Right ventricle myocardium superior (tissue), 1 donor: ENCODE measurements around the gene RETN. TPM values are rescaled to one million over a fixed set of nuclear protein-coding genes. Genes with fewer than 3 reads are reported as not detected.

Experiments used
- ATAC-seq: fragments of 200-7000 bp; cut with Tn5 transposase; one replicate; pipeline ENCODE4 v1.9.1; 2020; ENCODE audit warnings: mild to moderate bottlenecking; ENCODE audit not compliant: poor library complexity
- DNase-seq: peaks from one replicate; pipeline ENCODE4 v3.0.0-alpha.2; 2020
- intact Hi-C: fragments of 100-400 bp; cut with DNase I; formaldehyde crosslinking; loops from one replicate; pipeline ENCODE4 v1.11.2; 2022
- total RNA-seq: library from RNA; stranded (reverse); fragmentation: NEBNext Ultra II Directional; extraction: Animal tissue kit (Norgen Biotek cat#: 25700); gene quantifications from one replicate; pipeline ENCODE4 v1.2.1, GENCODE V29; 2021
- donor health status: DM: no; HTN: yes; CAD: no; lungs with severe emphysema.

RETN gene
- total RNA-seq, 1 donor from 2014 or later = 0.48 TPM

GRCh38 chr19:7652061-7652641 lies 16.7 kb upstream of the RETN start:
- intact Hi-C loops = loop anchor here (10.0 kb wide), 1 partner anchor 143 kb away; no protein-coding TSS in a partner anchor
- DNase-seq (peak; percentile 89), ATAC-seq (peak; percentile 85)

GRCh38 chr19:7654401-7654800 lies 14.4 kb upstream of the RETN start:
- DNase-seq (no peak), ATAC-seq (no peak)
- intact Hi-C loops = loop anchor here (10.0 kb wide), 1 partner anchor 140 kb away; no protein-coding TSS in a partner anchor

DNA sequence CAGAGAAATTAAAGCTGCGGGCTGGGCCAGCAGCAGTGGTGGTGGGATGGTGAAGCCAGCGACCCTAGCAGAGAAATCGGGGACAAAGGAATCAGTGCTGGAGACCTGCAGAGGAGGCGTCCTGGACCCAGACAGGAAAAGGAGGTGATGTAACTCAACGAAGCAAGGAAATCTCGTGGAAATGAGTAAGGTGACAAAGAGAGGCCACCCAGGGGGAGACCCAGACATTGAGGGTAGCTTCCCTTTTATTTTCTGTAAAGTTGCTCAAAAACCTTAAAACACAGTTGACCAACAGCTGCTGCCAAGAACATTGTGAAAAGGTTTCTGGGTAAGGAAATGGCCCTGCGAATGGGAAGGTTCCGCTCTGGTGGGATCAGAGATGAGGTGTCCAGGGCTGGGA lies 13.3 kb upstream of the RETN start:
- intact Hi-C loops = loop anchor here (10.0 kb wide), 1 partner anchor 139 kb away; no protein-coding TSS in a partner anchor
- DNase-seq = no peak
- no peak for ATAC-seq

DNA sequence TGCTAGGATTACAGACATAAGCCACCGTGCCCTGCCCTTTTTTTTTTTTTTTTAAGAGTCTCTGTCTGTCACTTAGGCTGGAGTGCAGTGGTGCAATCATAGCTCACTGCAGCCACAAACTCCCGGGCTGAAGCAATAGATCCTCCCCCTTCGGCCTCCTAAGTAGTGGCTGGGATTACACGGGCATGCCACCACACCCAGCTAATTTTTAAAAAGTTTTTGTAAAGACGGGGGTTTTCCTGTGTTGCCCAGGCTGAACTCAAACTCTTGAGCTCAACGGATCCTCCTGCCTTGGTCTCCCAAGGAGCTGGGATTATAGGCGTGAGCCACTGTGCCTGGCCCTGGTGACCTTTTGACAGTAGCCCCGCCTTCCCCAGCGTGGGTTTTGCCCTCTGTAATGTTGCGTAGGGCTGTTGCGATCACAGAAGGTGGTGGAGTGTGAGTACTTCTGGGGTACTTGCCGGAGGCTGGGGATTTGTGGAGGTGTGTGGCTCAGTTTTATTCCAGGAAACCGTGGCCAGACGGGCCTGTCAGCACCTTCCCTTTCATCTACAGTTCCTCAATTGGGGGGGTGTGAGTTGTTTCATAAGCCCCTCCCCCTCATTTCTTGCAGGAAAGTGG lies 11.6 kb upstream of the RETN start:
- ATAC-seq (peak; percentile 47), DNase-seq (no peak)
- intact Hi-C loops = loop anchor here (10.0 kb wide), 1 partner anchor 138 kb away; no protein-coding TSS in a partner anchor

DNA sequence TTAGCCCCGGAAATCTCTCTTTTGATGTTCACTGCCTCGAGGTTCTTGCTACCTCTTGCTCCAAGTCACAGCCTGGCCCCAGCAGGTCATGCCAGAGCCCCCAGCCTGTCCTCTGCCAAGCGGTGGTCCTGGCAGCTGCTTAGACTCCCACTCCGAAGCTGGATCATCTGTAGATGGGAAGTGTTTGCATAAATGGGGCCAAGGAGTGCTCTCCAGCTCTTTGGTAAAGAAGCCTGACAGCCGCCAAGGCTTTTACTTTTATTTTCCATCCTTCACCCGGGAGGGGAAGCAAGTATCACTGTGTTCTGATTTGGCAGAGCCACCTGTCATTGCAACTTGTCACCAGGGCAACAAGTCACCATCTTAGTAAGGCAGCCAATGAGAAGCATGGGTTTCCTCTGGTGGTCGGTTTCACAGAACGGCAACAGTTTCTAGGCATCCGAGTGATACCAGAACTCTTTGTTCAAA lies 10.6 kb upstream of the RETN start:
- DNase-seq (no peak), ATAC-seq (no peak)
- intact Hi-C loops = loop anchor here (10.0 kb wide), 1 partner anchor 137 kb away; no protein-coding TSS in a partner anchor

DNA sequence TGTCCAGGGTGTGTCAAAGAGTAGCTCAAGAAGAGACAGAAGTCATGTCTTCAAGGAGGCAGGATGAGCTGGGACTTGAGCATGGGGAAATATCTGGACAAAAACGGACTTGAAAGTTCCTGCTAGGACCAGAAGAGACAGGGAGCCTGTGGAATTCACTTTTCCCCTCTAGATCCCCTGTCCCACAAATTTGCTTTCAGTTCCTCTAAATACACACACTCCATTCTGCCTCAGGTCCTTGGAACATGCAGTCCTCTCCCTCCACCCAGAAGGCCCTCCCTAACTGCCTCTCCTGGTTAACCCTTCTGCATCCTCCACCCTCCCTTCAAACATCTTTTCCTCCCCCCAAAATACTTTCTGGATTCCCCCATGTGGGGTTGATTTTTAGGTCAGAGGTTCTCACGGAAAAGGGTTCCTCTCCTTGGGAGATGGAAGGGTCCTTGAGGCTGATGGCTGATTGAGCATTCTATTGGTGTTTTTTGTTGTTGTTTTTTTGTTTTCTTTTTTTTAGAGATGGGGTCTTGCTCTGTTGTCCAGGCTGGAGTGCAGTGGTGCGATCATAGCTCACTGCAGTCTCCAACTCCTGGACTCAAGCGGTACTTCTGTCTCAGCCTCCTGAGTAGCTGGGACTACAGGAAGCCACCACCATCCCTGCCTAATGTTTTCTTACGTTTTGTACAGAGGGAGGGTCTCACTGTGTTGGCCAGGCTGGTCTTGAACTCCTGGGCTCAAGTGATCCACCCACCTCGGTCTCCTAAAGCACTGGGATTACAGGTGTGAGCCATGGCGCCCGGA lies 6.9 kb upstream of the RETN start:
- no peak for ATAC-seq
- intact Hi-C loops = no loop called here

DNA sequence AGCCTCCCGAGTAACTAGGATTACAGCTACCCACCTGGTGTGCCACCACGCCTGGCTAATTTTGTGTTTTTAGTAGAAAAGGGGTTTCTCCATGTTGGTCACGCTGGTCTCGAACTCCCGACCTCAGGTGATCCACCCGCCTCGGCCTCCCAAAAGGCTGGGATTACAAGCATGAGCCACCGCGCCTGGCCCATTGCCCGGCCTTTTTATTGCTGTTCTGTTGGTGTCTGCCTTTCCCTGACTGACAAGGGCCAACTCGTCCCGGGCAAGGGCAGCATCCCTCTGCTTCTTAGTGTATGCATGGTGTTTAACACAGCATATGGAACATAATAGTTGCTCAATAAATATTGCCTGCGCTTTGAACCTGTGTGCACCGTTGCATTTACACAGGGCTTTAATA lies 6.2 kb upstream of the RETN start:
- ATAC-seq = no peak
- DNase-seq = no peak
- intact Hi-C loops = no loop called here

More for the DNA sequence above, 6.9 kb upstream of the RETN start:
- no peak for DNase-seq

GRCh38 chr19:7663706-7664105 lies 5.1 kb upstream of the RETN start:
- DNase-seq (no peak), ATAC-seq (no peak)
- intact Hi-C loops = no loop called here

DNA sequence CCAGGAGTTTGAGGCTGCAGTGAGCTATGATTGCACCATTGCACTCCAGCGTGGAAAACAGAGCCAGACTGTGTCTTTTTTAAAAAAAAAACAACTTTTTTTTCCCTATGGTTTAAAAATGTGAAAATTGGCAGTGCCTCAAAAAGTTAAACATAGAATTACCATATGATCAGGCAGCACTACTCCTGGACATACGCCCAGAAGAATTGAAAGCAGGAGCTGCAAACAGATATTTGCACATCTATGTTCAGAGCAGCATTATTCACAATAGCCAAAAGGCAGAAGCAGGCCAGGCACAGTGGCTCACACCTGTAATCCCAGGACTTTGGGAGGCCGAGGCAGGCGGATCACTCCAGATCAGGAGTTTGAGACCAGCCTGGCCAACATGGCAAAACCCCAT lies 3.8 kb upstream of the RETN start:
- ATAC-seq (no peak), DNase-seq (no peak)
- intact Hi-C loops = no loop called here

DNA sequence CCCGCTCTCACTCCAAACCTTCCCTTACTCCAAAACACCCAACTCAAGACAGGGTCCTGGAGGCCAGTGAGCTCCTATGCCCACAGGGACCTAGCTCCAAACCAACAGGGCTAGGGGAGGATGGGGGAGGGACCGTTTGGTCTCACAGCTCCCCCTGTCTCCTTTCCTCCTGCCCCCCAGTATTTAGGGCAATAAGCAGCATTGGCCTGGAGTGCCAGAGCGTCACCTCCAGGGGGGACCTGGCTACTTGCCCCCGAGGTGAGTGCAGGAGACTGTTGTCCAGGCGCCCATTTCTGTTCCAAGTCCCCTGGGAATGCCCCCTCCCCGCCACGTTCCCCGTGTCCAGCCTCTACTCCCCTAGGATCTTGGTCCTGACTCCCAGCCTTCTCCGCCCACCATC lies 792 bp downstream of the RETN start:
- no peak for ATAC-seq
- no peak for DNase-seq
- intact Hi-C loops = no loop called here

DNA sequence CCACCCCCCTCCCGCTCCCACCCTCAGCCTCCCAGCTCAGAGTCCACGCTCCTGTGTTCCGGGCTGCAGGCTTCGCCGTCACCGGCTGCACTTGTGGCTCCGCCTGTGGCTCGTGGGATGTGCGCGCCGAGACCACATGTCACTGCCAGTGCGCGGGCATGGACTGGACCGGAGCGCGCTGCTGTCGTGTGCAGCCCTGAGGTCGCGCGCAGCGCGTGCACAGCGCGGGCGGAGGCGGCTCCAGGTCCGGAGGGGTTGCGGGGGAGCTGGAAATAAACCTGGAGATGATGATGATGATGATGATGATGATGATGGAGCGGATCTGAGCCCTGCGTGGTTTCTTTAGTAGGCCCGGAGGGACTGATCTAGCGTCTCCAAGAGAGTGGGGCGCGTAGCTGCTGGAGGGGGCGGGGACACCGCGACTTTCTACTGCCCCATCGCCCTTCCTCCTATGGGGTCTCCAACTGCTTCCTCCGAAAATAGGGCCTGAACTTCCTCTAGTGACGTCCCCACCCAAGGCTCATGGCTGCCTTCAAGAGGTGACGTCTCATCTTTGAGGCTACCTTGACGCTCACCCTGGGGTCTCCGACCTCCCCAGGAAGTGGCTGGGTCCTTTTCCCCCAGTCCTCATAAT lies 1.4 kb downstream of the RETN start:
- DNase-seq (peak; percentile 56), ATAC-seq (no peak)
- intact Hi-C loops = no loop called here

DNA sequence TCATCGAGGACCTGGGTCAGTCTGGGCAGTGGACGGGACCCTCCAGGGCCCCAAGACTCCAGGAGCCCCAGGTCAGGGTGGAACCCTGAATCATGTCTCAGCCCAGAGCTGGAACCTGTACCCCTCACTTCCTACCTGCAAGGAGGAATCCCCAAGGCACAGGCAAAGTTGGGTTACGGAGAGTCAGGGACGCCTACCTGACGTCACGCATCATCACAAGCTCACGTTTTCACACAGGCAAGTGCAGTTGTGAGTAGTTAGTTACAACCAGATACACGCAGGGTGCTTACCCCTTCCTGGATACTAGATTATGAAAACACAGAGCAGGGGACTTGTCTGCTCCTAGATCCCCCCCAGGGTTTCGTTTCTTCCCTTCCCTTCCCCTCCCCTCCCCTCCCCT lies 1.9 kb downstream of the RETN start:
- intact Hi-C loops = no loop called here
- DNase-seq (no peak), ATAC-seq (no peak)

DNA sequence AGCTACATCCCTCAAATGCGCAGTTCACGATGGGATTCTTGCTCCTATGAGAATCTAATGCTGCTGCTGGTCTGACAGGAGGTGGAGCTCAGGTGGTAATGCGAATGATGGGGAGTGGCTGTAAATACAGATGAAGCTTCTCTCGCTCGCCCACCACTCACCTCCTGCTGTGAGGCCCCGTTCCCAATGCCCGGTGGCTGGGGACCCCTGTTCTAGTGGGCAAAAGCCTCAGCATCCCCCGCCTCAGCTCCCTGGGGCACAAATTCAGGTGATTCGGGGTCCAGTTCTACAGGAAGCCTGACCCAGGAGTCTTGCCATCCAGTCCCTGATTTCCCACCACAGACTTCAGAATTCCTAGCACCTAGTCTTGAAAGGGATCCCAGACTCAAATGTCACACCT lies 3.7 kb downstream of the RETN start:
- DNase-seq = no peak
- intact Hi-C loops = no loop called here
- no peak for ATAC-seq

DNA sequence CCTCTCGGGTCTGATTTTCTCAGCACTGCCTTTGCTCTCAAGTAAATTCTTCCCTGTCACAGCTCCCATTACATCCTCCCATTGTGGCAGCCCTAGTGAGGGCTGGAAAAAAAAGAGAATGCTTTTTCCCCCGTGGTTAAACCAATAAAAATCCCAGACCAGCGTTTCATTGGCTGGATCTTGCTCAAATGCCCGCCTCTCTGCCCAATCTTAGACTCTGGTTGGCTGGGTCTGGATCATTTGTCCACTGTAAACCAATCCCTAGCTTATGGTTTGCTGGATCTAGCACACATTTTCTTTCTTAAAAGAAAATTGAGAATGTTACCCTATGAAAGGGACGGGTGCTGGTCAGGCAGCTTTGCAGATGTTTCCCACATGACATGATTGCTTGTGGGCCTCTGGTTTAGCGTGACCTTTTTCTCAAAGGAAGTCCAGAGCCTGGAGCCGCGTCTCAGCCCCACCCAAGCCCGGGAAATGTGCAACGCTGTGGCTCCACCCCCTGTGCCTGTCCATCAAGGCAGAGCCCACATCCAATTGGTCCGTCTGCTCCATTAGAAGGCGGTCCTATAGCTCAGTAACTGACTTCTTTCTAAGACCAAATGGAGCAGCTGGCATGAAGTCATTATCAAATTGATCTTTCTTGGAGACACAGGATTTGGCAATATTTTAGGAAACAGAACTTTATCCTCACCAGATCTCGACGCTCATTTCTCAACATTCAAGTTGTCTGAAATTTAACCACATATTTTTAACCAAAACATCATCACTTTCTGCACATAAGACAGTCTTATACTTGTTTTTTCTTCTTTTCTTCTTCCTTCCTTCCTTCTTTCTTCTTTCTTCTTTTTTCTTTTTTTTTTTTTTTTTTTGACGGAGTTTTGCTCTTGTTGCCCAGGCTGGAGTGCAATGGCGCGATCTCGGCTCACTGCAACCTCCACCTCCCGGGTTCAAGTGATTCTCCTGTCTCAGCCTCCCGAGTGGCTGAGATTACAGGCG lies 5.5 kb downstream of the RETN start:
- intact Hi-C loops = no loop called here
- ATAC-seq (peak; percentile 83), DNase-seq (peak; percentile 85)

- DNase-seq (no peak), ATAC-seq (no peak)
- intact Hi-C loops = no loop called here
These were observed 7.5 kb downstream of the RETN start for GRCh38 chr19:7676376-7676775.

DNA sequence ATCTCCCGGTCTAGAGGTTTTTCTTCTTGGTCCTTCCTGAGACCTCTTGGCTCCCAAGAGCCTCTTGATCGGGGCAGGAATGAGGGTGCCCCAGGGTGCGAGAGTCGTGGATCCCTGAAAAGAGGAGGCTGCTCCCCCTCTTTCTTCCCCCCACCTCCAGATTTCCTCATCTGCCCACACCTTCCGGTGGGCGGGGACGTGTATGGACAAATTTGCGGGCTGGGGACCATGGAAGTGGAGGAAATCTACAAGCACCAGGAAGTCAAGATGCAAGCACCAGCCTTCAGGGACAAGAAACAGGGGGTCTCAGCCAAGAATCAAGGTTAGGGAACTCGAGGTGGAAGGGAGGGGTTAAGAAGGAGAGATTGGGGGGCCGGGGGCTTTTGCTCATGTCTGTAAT lies 8.0 kb downstream of the RETN start, which contains the start of gene MCEMP1:
TSS of gene MCEMP1 (plus strand) at position 237 of the 400 bp plus-strand sequence. CDS start at position 268, 31 bp downstream.
- DNase-seq (peak; percentile 57), ATAC-seq (no peak)
- intact Hi-C loops = no loop called here

- DNase-seq (no peak), ATAC-seq (no peak)
- intact Hi-C loops = no loop called here
These were observed 8.9 kb downstream of the RETN start for GRCh38 chr19:7677669-7678311.
